ENCODE measurements around the gene S1PR2.
"Not testable (repeated sequence)": the region's sequence is repeated elsewhere in the genome, so short reads cannot be mapped to it uniquely, and the experiment has no call there.

Gene S1PR2

DNA sequence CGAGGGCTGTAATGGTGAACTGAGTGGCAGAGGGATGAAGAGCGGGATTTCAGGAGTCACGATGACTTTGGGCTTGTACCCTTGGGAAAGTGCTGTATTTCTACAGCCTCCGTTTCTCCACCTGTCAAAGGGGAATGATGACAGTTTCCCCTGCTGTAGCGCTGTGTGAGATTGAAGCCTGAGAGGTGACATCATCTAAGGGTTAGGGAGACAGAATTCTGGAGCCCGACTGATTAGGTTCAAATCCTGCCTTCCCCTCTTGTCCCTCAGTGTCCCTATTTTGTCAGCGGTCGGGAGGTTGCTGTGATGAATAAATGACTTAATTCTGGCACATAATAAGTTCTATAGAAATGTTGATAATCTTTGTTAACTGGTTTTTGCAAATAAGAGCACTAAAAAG lies 21.6 kb upstream of the S1PR2 start:
- DNase-seq: no peak

DNA sequence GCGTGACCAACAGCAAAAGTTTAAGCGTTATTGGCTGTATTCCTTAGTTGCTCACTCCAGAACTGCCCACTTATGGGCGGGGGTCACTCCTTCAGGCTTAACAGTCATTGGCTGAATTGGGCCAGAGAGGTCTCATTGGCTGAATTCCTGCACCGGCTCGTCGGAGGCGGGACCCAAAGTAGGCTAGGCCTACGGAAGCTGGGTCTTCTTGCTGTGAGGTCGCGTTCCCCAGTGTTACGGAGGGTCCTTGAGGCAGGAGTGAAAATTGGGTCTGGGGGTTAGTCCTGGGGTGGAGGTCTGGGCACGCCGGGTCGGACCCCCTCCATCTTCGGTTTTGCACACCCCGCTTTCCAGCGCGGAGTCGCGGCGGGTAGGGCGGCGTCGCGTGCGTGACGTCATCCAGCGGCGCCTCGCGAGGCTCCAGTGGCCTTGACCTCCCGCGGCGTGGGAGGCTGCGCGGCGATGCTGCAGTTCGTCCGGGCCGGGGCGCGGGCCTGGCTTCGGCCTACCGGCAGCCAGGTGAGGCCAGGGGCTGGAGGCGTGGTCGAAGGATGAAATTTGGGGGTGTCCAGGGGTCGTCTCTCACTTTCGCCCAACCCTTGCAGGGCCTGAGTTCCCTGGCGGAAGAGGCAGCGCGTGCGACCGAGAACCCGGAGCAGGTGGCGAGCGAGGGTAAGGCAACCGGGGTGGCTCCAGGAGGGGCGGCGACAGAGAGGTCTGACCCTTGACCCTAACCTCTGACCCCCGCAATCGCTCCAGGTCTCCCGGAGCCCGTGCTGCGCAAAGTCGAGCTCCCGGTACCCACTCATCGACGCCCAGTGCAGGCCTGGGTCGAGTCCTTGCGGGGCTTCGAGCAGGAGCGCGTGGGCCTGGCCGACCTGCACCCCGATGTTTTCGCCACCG lies 20.9 kb upstream of the S1PR2 start, which contains the start of gene MRPL4:
Gene MRPL4, plus strand, starts transcription at position 423 of the 903 bp plus-strand sequence. Its CDS starts 40 bp downstream, at position 463.
- peak; percentile 97 to 98 for DNase-seq

DNA sequence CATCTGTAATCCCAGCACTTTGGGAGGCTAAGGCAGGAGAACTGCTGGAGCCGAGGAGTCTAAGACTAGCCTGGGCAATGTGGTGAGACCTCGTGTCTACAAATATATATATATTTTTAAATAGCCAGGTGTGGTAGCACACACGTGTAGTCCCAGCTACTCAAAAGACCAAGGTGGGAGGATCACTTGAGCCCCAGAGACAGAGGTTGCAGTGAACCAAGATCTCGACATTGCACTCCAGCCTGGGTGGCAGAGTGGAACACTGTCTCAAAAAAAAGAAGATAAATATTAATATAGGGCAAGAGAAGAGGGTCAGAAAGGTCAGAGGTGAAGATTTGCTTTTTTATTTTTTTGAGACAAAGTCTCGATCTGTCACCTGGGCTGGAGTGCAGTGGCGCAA lies 15.4 kb upstream of the S1PR2 start:
- DNase-seq: no peak

DNA sequence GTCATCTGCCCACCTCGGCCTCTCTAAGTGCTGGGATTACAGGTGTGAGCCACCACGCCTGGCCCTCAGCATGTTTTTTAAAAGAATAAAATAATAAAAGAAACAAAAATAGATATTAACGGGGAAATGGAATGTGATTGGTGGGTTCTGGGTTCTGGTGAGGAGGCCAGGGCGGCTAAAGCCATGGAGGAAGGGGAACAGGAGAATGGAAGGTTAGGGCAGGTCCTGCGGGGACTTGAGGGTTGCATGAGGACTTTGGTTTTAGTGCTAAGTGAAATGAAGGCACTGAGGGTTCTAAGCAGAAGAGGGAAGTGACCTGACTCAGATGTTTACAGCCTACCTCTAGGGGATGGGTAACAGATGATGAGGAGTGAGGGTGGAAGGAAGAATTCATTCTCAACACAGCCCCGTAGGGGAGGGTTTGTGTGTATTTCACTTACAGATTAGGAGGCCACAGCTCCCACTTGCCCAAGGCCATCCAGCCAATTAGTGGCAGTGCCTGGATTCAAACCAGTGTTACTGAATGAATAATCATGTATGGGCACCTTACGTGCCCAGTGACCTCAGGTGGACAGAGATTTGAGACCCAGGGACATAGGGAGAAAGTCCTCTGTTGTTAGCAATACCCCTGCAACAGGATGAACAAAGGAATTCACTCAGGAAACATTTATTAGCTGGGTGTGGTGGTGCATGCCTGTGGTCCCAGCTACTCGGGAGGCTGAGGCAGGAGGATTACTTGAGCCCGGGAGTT lies 14.2 kb upstream of the S1PR2 start:
- no peak for DNase-seq

DNA sequence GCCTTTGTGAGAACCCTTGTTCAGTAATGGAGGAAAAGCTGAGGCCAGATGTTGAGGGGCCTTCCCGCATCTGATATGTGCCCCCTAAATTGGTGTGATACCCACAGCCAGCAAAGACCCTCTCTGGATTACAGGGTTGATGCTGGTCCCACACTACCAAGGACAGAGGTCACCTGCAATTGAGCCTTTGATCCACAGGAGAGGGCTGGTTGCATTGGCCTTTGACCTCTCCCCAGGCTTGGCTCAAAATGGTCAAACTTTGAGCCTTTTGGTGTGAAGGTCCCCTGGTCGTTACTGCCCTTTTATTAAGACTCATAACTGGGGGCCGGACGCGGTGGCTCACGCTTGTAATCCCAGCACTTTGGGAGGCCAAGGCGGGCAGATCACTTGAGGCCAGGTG lies 12.5 kb upstream of the S1PR2 start:
- DNase-seq: no peak

DNA sequence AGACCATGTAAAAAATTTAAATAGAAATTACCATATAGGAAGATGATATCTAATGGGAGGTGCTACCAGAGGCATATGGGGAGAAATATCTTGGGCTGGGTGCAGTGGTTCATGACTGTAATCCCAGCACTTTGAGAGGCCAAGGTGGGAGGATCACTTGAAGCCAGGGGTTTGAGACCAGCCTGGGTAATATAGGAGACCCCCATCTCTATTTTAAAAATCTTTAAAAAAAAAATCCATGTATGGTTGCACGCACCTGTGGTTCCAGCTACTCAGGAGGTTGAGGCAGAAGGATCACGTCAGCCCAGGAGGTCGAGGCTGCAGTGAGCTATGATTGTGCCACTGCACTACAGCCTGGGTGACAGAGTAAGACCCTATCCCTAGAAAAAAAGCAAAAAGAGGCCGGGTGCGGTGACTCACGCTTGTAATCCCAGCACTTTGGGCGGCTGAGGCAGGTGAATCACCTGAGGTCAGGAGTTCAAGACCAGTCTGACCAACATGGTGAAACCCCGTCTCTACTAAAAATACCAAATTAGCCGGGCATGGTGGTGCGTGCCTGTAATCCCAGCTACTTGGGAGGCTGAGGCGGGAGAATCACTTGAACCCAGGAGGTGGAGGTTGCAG lies 10.8 kb upstream of the S1PR2 start:
- not testable (repeated sequence) for DNase-seq

DNA sequence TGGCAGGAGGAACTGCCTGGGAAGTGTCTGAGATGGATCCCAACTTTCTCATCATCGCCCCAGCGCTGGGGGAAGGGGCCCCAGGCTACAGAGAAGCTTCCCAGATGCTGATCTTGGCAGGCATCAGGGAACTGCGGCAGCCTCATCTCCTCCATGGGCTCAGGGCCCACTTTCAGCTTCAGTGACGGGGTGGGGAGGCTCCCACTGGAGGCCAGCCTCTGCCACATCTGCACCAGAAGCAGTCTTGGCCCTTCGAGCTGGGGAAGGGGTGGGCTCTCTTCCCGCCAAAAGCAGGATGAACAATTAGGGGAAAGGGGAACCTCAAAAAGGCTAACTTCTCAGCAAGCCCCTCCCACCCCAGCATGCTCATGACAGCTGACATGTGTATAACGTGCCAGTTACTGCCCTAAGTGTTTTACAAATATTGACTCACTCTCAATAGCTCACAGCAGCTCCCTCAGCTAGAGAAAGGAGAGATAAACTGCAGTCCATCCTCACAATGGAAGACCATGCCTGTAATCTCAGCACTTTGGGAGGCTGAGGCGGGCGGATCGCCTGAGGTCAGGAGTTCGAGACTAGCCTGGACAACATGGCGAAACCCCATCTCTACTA lies 7.1 kb upstream of the S1PR2 start:
- no peak for DNase-seq

DNA sequence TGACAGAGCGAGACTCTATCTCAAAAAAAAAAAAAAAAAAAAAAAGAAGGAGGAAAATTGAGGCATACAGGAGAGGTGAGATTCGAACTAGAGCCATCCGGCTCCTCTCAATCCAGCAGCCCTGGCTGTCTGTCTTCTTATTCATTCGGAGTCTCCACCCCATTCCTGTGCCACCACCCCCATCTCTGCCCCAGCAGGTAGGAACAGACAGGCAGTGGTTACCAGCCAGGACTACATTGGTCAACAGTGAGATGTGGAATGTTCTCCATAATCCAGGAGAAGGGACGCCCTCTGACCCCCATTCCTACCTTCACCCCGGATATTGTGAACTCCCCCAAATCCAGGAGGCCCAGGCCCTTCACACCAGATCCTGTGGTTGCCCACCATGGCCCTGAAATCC lies 6.6 kb upstream of the S1PR2 start:
- no peak for DNase-seq

DNA sequence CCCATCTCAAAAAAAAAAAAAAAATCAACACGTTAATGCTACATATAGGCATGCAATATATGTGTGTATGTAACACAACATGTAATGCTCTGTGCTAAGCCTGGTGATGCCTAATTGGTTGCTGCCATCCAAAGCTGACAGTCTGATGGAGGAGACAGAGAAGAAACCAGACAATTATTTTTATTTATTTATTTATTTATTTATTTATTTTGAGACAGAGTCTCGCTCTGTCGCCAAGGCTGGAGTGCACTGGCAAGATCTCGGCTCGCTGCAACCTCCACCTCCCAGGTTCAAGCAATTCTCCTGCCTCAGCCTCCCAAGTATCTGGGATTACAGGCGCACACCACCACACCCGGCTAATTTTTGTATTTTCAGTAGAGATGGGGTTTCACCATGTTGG lies 4.3 kb upstream of the S1PR2 start:
- not testable (repeated sequence) for DNase-seq

DNA sequence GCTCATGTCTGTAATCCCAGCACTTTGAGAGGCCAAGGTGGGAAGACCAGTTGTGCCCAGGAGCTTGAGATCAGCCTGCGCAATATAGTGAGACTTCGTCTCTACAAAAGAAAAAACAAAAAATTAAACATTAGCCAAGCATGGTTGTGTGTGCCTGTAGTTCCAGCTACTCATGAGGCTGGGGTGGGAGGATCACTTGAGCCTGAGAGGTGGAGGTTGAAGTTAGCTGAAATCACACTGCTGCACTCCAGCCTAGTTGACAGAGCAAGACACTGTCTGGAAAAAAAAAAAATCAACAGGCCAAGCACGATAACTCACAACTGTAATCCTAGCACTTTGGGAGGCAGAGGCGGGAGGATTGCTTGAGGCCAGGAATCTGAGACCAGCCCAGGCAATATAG lies 3.9 kb upstream of the S1PR2 start:
- no peak for DNase-seq

DNA sequence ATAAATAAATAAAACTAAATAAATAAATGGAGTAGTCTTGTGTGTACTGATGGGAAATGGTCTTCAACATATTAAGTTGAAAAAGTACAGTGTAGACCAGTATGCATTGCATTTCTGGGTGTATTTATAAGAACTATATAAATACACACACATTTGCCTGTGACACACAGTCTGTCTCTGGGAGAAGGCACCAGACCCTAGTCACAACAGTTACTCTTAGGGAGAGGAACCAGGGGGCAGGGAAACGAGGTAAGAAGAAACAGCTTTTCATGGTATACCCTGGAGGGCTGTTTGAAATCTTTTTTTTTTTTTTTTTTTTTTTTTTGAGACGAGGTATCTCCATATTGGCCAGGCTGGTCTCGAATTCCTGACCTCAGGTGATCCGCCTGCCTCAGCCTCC lies 2.8 kb upstream of the S1PR2 start:
- no peak for DNase-seq

DNA sequence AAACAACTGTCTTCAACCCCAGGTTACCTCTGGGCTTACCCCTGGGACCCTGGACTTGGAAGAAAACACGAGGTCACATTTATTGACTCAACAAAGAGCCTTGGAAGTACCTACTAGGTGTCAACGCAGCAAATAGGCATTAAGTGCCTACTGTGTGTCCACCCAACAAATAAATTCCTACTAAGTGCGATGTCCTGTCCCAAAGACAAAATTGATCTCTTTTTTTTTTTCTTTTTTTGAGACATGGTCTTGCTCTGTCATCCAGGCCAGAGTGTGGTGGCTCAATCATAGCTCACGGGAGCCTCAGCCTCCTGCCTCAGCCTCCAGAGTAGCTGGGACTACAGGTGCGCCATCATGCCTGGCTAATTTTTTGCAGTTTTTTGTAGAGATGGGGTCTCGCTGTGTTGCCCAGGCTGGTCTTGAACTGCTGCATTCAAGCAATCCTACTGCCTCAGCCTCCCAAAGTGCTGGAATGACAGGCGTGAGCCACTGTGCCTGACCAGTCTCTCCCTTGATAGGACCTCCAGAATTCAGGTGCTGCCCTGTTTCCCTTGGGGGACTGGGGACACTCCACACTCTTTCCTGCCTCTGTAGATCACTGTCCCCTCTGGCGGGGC lies 589 bp upstream of the S1PR2 start:
- no peak for DNase-seq

DNA sequence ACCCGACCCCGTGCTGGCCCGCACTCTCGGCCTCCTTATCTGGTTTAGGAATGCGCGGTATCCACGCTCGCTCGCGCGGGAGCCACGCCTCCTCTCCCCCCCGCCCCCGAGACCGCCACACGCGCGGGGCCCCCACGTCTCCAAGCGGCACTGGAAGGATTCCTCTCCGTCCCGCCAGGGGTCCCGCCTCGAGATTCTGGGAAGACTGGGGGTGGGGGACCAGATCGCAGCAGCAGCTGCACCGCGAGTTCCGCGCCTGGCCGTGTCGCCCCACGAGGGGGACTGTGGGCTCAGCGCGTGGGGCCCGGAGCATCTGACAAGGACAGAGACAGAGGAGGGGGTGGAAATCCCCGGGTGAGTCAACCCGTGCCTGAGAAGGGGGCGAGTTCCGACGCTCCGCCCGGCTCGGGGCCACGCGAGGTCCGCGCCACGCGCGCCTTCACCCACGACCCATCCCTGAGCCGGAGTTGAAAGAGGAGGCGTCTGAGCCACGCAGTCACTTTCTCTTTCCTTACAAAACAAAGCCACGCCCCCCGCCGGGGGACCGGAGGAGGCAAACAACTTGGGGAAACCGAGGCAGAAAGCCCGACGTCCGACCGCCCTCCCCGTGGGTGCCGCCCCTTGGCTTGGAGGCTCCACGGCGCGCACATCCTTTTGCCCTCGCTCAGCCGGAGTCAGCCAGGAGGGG lies 814 bp downstream of the S1PR2 start:
- DNase-seq: peak; percentile 77 to 79

DNA sequence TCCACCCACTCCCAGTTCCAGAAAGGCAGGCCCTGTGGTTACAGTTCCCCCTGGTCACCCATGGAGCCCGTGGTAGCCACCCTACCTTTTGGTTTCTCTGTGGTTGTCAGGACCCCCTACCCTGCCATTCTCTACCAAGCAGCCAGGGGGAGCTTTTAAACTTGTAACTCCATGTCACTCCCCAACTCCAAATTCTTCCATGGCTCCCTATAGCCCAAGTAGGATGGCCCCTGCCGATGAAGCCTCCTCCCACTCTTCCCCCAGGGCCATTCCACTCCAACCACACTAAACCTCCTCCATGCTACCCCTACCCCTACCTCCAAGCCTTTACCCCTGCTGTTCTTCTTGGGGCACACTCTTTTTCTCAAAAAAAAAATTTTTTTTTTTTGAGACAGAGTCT lies 2.2 kb downstream of the S1PR2 start:
- DNase-seq: peak; percentile 47 to 62

DNA sequence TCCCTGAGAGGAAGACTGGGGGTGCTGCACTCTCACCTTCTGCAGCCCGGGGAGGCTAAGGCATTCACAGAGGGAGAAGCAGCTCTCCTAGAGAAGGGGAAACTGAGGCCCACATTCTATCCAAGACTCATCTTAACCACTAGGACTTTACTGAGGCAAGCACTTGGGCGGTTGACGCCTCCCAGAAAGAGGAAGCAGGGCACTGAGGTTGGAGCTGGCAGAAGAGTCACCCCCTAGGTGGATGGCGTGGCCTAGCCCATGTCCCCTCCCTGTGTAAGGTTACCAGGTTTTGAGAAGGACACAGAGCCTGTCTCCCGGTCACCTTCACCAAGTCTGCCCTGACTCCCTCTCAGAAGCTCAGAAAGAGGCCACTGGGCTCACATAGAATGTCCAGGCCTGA lies 2.7 kb downstream of the S1PR2 start:
- DNase-seq: no peak

DNA sequence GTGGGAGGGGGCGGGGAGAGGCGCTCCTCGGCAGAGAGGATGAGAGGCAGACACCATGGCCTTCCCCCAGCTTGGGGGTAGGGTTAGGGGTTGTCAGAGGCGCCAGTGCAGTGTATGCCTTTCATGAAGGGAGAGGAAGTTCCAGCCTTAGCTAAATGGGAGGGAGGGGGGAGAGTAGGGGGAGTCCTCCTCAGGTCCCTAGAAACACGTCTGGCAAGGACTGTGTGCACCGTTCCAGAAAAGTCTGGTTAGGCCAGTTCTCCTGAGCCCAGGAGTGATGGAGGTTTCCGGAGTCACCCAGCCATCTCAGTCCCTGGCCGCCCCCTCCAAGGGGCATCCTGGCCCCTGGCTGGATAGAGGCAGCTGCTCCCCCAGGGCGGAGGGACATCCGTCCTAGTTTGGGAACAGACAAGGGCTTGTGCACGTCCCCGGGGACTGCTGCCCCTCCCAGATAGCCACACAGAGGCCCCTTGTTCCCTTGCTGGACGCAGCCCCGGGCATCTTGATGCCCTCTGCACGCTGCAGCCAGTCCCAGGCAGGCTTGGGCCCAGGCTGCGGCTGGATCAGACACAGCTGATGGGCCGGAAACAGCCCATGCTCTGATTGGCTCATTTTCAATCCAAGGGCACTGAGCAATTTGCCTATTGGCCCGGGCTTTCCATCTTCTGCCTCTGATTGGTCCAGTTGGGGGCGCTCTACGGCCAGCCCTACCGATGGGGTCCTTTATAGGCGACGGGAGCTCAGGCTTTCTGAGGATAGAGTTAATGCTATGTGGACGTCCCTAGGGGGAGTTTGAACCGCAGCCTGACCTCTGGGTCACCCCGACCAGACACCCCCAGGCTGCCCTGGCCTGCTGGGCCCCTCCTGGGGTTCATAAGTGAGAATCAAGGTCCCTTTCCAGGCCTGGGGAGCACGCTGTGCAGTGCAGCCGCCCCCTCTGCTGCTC lies 3.8 kb downstream of the S1PR2 start:
- DNase-seq: no peak

DNA sequence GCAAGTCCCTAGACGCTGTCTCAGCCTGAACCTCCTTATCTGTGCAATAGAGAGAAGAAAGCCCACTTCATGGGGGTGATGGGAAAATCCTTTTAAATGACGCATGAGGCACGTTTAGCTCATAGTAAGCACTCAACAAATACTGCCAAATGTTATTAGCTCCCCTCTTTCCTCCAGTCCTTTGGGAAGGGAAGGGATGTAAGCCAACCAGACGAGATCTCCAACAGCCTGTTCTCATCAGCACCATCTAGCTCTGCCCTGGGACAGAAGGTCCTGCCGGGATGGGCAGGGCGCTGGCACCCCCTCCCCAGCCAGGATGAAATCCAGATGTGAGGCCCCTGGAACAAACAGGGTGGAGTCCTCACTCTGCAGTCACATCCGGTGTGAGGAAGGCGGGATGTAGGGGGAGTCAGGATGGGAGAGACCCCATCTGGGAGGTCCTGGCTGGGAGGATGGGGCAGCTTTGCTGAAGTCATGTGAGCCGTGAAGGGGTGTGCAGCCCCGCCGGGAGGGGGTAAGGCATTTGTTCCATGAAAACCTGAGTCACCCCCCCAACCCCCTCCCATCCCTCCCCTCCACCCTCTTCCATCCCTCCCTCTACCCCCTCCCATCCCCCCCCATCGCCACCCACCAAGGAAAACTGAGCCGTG lies 4.6 kb downstream of the S1PR2 start:
- no peak for DNase-seq

DNA sequence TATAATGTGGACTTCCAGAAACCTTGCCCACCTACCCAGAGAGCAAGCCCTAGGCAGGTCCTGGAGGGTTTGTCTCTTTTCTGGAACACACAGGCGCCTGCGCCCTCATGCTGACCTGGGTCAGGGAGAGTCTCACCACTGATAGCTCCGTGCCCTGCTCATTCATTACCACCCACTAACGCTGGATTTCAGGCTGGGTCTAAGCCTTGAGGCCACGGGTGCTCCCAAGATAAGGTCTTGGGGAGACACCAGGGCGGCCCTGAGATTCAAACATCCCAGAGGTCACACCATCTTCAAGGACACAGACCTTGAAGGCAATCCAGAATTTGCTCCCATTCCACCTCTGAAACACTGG lies 5.1 kb downstream of the S1PR2 start:
- no peak for DNase-seq

DNA sequence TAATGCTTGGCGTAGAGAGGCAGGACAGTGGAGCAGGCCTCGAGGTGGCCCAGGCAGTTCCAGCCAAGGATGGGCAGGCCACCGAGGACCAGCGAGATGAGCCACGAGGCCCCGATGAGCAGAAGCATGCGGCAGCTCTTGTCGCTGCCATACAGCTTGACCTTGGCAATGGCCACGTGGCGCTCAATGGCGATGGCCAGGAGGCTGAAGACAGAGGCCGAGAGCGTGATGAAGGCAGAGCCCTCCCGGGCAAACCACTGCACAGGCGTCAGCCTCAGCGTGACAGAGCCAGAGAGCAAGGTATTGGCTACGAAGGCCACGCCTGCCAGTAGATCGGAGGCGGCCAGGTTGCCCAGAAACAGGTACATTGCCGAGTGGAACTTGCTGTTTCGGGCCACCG lies 6.8 kb downstream of the S1PR2 start:
- DNase-seq: no peak

DNA sequence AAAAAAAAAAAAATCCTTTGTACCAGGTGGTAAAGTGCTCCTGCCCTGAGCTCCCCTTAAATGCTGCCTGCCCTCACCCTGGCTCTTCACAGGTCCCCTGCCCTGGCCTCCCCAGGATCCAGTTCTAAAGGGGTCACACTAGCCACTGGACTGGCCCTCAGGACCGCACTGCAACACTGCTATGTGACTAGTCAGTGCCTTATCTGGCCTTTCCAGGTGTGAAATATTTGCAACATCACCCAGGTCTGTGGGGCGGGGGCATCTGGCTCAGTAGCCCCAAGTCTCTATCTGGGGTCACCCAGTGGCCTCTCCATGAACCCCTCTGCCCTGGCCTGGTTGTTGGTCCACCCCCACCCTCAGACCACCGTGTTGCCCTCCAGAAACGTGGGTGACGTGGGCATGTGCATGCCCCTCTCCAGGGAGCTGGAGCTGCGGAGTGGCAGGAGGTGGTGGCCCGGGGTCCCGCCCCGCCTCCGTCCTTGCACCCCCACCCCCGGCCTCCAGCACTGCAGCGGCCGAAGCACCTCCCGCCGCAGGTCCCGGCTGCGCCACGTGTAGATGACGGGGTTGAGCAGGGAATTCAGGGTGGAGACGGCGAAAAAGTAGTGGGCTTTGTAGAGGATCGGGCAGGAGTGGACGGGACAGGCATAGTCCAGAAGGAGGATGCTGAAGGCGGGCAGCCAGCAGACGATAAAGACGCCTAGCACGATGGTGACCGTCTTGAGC lies 7.5 kb downstream of the S1PR2 start:
- no peak for DNase-seq

All from CD4-positive, alpha-beta T cell treated with Interleukin-1 beta for 1 hour (primary cell).